OCI-LY3 (cell line): Measurements from ENCODE around the gene TPPP2.

Experiments used
- H2AFZ ChIP-seq: fragments of 200-600, 300-600 bp; shearing (Covaris generic); 2 replicates; pipeline ENCODE4 v1.6.0; 2014; ENCODE audit warnings: antibody characterized with exemption, low read depth, low read length
- H3K27ac ChIP-seq: fragments of 200-600, 300-600 bp; sonication (generic); 2 replicates; pipeline ENCODE4 v1.5.1; 2014; ENCODE audit warnings: mild to moderate bottlenecking, low read length, moderate library complexity, mixed read lengths
- H3K27me3 ChIP-seq: fragments of 200-600, 300-600 bp; sonication (generic); 2 replicates; pipeline ENCODE4 v1.6.1; 2014; ENCODE audit warnings: low read depth, low read length, mixed read lengths
- H3K36me3 ChIP-seq: fragments of 200-600, 300-600 bp; sonication (generic); replicated peaks from 2 replicates; pipeline ENCODE3; 2014; ENCODE audit warnings: low read depth, low read length, mixed read lengths
- H3K4me1 ChIP-seq: fragments of 300-600, 200-600 bp; sonication (generic); 2 replicates; pipeline ENCODE4 v1.6.1; 2014; ENCODE audit warnings: low read length, mixed read lengths
- H3K4me2 ChIP-seq: fragments of 200-600, 300-600 bp; sonication (generic); 2 replicates; pipeline ENCODE4 v1.6.1; 2014; ENCODE audit warnings: low read length, mixed read lengths
- H3K4me3 ChIP-seq: fragments of 300-600, 200-600 bp; sonication (generic); 2 replicates; pipeline ENCODE4 v1.5.1; 2014; ENCODE audit warnings: antibody characterized with exemption, mild to moderate bottlenecking, low read length, moderate library complexity
- H3K79me2 ChIP-seq: fragments of 300-600, 200-600 bp; shearing (Covaris generic); 2 replicates; pipeline ENCODE4 v1.6.1; 2014; ENCODE audit warnings: mild to moderate bottlenecking, low read length, mixed read lengths
- H3K9ac ChIP-seq: fragments of 300-600, 200-600 bp; shearing (Covaris generic); 2 replicates; pipeline ENCODE4 v1.6.0; 2014; ENCODE audit warnings: mild to moderate bottlenecking, low read length, moderate library complexity
- H3K9me3 ChIP-seq: fragments of 200-600, 300-600 bp; shearing (Covaris generic); 2 replicates; pipeline ENCODE4 v1.6.1; 2014; ENCODE audit warnings: low read length, mixed read lengths; ENCODE audit not compliant: insufficient read depth
- H4K20me1 ChIP-seq: fragments of 200-600, 300-600 bp; sonication (generic); 2 replicates; pipeline ENCODE4 v1.6.1; 2016; ENCODE audit warnings: low read length, mixed read lengths; ENCODE audit not compliant: insufficient read depth
- CTCF ChIP-seq: fragments of 200-600, 300-600 bp; sonication (generic); IDR thresholded peaks from 2 replicates; pipeline ENCODE4 v1.5.1; 2014; ENCODE audit warnings: antibody characterized with exemption, low read length, low read depth
- EZH2phosphoT487 ChIP-seq: fragments of 200-600 bp; shearing (Covaris generic); IDR thresholded peaks from 2 replicates; pipeline ENCODE4 v1.6.1; 2018; ENCODE audit warnings: antibody characterized with exemption, mixed run types, low read depth

TPPP2 gene

GRCh38 chr14:20998139-20998538, 31.9 kb upstream of the TPPP2 start:
- Histone ChIP-seq H3K9me3 (no peaks in the 10 kb centered on the region), H3K9ac (no peak overlapping the region), H3K4me1 (no peaks in the 10 kb centered on the region), H3K27me3 (no peaks in the 10 kb centered on the region), H4K20me1 (no peaks in the 10 kb centered on the region), H3K79me2 (no peaks in the 10 kb centered on the region), H2AFZ (no peak overlapping the region), H3K4me2 (no peak overlapping the region), H3K27ac (no peak overlapping the region), H3K36me3 (peaks cover 34% of the 10 kb centered on the region), H3K4me3 (no peak overlapping the region)
- TF ChIP-seq CTCF (no peak), EZH2phosphoT487 (no peak)

- TF ChIP-seq EZH2phosphoT487 (no peak), CTCF (no peak)
- no peaks in the 10 kb centered on the region for H3K9me3 ChIP-seq
- no peaks in the 10 kb centered on the region for H3K4me1 ChIP-seq
- H3K9ac ChIP-seq, result no peak within 1 kb of the TSS
- H3K79me2 ChIP-seq, result no peaks in the 10 kb centered on the region
- H3K27ac ChIP-seq, result no peak within 1 kb of the TSS
- no peaks in the 10 kb centered on the region for H4K20me1 ChIP-seq
- no peaks in the 10 kb centered on the region for H3K27me3 ChIP-seq
- H3K4me2 ChIP-seq, result no peak within 1 kb of the TSS
- H3K36me3 ChIP-seq, result peaks cover 32% of the 10 kb centered on the region
- H2AFZ ChIP-seq, result no peak within 1 kb of the TSS
- H3K4me3 ChIP-seq, result no peak within 1 kb of the TSS
Measured at GRCh38 chr14:20998674-20999366, 31.2 kb upstream of the TPPP2 start, which contains the start of gene SLC39A2. Gene SLC39A2 (plus strand): TSS chr14:20999293. CDS start chr14:20999447, 154 bp downstream.

GRCh38 chr14:20999591-20999990, 30.4 kb upstream of the TPPP2 start:
- Histone ChIP-seq H3K4me3 (no peak overlapping the region), H3K4me1 (no peaks in the 10 kb centered on the region), H2AFZ (no peak overlapping the region), H3K9ac (no peak overlapping the region), H3K27me3 (no peaks in the 10 kb centered on the region), H3K27ac (no peak overlapping the region), H3K36me3 (peaks cover 26% of the 10 kb centered on the region), H3K4me2 (no peak overlapping the region), H4K20me1 (no peaks in the 10 kb centered on the region), H3K9me3 (no peaks in the 10 kb centered on the region), H3K79me2 (no peaks in the 10 kb centered on the region)
- TF ChIP-seq EZH2phosphoT487 (no peak), CTCF (no peak)

GRCh38 chr14:21001218-21001617, 28.8 kb upstream of the TPPP2 start:
- H3K4me1 ChIP-seq, result no peaks in the 10 kb centered on the region
- H3K36me3 ChIP-seq, result peaks cover 11% of the 10 kb centered on the region
- H3K9ac ChIP-seq, result no peak overlapping the region
- H3K4me2 ChIP-seq, result no peak overlapping the region
- H3K4me3 ChIP-seq, result no peak overlapping the region
- no peaks in the 10 kb centered on the region for H3K9me3 ChIP-seq
- no peak for TF ChIP-seq CTCF
- no peak for TF ChIP-seq EZH2phosphoT487
- no peaks in the 10 kb centered on the region for H3K79me2 ChIP-seq
- H2AFZ ChIP-seq, result no peak overlapping the region
- no peak overlapping the region for H3K27ac ChIP-seq
- H4K20me1 ChIP-seq, result no peaks in the 10 kb centered on the region
- H3K27me3 ChIP-seq, result no peaks in the 10 kb centered on the region
